GM19043 (cell line): ENCODE measurements around the gene BCAR1.
"Not testable (repeated sequence)": the region's sequence is repeated elsewhere in the genome, so short reads cannot be mapped to it uniquely, and the experiment has no call there.

Source experiments
- ATAC-seq: cut with Tn5 transposase; IDR thresholded peaks from one replicate; pipeline ENCODE4 v1.9.1; 2021; ENCODE audit warnings: low read depth; ENCODE audit not compliant: unreplicated experiment

BCAR1 gene, protein sequence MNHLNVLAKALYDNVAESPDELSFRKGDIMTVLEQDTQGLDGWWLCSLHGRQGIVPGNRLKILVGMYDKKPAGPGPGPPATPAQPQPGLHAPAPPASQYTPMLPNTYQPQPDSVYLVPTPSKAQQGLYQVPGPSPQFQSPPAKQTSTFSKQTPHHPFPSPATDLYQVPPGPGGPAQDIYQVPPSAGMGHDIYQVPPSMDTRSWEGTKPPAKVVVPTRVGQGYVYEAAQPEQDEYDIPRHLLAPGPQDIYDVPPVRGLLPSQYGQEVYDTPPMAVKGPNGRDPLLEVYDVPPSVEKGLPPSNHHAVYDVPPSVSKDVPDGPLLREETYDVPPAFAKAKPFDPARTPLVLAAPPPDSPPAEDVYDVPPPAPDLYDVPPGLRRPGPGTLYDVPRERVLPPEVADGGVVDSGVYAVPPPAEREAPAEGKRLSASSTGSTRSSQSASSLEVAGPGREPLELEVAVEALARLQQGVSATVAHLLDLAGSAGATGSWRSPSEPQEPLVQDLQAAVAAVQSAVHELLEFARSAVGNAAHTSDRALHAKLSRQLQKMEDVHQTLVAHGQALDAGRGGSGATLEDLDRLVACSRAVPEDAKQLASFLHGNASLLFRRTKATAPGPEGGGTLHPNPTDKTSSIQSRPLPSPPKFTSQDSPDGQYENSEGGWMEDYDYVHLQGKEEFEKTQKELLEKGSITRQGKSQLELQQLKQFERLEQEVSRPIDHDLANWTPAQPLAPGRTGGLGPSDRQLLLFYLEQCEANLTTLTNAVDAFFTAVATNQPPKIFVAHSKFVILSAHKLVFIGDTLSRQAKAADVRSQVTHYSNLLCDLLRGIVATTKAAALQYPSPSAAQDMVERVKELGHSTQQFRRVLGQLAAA

DNA sequence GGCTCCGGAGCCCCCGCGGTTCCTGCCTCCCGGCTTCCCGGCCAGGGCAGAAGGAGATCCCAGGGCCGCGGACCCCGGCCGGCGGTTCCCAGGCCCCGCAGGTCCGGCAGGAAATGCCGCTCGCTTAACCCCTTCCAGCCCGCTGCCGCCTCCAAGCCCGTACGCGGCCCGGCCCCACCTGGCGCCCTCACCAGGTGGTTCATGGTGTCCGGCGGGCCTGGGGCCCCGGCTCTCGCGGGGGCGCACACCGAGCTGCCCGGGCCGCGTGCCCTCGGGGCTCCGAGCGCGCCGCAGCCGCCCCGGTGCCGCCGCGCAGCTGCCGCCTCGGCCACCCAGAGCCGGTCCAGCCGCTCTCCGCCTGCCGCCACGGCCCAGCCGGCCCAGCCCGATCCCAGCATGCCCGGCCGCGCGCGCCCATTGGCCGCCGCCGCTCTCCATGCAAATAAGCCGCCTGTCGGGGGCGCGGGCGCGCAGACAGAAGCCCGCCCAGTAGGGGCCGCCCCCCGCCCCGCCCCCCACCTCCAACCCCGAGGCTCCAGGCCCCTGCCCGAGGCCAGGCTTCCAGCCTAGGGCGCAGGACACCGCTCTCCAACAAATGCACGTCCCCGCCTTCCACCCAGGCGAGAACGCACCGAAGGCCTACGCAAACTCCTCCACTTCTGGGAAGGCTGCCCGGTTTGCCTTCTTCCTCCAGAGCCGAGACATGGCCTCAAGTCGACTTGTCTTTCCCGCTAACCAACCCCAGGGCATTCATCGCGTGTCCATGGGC is at the start of gene BCAR1:
Gene BCAR1 (minus strand): TSS at position 345 of the 769 bp plus-strand sequence. CDS start 142 bp downstream, at position 203.
- peak; percentile 68 for ATAC-seq

DNA sequence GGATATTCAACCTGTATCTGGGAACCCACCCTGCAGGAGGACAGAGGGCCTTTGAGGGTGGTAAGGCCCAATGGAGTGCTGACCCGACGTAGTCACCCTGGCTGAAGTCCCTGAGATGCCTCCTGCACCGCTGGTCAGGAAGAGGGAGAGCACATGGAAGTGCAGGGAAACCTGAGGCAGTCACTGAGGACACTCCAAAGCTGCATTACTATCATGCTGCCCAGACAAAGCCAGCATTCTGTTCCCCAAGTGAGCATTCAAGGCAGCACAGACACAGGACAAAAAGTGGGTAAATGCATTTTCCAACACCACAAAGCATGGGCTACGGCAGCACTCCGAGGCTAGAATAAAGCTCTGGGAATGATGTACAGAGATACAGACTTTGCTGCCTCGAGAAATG is 46.8 kb upstream of the BCAR1 start:
- no peak for ATAC-seq

DNA sequence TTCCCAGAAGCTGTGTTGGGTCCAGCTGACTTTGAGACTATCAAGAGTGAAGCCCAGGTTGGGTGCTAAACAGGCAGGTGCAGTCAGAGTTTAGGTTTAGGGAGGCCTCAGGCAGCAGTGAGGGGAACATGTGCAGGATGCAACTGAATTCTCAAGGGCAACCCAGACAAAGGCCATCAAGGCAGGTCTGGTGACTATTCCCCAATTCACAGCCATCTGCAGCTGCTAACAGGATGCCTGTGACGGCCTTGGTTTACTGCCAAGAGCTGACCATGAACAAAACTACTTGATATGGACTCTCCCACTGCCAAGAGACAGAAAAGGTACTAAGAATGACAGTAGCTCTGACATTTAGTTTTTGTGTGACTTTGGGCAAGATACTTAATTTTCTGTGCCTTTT is 45.2 kb upstream of the BCAR1 start:
- ATAC-seq = no peak

DNA sequence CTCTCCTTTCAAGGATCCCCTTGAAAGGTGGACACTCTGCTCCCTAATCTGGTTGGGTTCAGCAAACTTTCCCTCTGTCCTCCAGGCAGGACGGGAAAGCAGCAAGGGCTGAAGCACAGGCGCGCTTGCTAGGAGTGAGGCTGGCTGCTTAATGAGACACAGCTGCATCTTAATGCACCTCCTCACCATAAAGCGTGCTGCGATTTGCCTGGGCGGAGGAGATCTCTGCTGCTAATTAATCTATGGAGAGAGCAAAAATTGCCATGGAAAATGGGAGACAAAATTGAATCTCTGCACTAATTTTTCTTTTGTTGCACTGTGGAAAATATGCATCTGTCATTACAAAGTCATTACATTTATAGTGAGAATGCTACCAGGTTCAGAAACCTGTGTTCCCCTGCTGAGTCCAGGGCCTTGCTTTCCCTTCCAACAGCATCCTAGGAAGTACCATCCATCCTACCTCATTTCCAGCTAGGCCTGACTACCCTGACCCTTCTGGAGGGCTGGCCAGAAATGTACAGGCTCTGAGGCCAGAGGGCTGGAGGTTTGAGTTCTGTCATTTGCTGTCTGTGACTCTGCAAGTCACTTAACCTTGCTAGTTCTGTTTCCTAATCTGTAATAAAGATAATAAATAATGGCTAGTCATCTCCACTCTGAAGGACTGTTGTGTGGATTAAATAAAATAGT is 43.5 kb upstream of the BCAR1 start:
- ATAC-seq = no peak

DNA sequence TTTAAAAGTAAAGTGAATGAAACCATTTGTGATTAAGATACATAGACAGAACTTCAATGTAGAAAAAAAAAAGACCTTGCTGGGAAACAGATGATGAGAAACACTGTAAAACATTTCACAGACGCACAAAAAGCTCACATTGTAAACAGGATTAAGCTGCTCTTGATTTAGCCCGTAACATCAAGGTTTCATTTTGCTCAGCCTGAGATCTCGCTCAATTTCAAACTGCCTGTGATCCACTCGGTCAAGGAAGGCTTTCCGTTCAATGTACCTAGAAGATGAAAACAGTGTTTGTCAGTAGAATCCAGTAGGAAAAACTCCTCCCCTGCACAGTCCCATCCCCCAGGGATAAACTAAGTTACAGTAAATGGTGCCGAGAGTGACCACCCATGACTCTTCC is 42.3 kb upstream of the BCAR1 start:
- no peak for ATAC-seq

DNA sequence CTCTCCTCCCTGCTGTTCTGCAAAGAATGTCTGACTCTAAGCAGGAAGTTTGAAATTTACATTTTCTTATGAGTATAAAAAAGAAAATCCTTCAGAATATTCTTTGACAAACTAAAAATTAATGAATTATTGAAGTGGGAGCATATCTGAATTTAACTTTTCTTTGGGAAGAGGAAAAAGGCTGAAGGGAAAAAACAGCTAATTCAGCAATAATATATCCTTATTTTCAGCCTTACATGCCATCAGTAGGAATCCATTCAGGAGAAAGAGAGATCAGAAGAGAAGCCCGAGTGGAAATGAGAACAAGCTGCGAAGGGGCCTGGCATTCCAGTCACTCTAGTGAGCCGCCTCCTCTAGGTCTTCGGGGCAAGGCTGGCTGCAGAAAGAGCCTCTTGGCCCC is 41.7 kb upstream of the BCAR1 start:
- no peak for ATAC-seq

DNA sequence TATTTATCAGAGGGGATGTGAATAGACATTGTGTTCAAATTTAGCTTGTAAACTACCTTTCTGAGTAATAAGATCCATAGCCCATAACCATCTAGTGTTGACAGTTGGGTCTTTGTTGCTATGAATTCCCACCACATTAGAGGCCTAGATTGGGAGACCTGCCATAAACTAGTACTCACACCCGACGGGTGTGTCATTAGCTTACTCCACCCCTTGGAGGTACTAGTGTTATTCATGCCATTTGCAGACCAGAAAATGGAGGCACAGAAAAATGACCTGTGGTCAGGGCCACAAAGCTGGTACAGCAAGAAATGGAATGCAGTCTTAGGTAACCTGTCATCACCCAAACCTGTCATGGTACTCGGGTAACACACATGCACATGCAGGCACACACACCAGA is 41.3 kb upstream of the BCAR1 start:
- ATAC-seq = no peak

DNA sequence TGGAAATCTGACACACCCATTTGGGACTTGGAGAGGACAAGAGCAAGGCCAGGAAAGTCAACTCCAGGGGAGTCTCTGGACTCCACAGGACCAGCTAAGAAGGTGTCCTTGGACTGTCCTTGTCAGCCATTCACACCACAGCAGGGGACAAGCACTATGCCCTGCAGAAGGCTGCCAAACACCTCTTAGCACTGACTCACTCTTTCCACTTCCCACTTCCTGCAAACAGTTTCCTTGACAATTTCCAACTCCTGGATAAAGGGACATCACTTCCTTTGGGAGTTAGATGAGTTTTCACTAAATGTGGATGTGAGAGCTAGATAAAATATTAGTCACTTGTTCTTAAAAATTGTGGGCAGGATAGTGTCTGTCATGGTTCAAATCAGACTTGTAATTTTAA is 37.8 kb upstream of the BCAR1 start:
- no peak for ATAC-seq

DNA sequence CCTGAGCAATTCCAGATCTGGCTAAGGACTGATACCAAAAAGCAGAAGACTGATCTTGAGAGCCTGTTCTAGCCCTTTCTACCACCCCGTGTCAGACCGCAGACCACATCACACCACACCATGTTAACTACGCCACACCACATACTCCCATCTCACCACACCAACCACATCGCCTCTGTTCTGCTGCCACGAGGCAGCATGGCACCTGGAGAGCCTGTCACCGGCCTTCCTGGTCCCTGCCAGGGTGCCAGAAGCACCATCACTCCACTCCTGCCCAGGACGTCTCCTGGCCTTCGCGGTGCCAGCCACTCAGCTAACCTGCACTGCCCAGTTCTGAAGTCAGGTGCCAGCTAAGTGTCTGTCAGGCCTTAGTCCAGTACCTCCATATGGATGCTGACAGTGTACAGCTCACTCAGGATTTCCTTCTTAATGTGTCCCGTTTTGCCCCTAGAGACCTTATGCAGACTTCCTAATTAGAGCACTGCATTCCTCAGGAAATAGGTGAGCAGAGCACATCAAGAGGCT is 37.2 kb upstream of the BCAR1 start:
- no peak for ATAC-seq

DNA sequence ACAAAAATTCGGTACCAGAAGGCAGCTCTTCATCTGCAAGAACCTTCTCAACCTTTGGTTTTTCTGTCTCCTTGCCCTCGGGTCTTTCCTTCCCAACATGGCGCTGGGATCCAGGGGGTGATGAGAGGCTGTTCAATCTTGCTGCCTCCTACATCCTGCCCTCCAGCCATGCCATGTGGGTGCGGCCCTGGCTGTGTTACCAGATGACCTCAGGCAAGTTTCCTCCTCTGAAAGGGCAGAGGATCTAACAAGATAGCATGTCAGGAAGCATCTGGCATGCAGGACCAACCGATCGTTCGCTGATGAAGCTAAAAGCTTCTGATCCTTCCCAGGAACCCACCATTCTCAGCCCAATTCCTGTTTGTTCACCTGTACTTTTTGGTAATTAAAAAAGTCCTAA is 36.8 kb upstream of the BCAR1 start:
- no peak for ATAC-seq

DNA sequence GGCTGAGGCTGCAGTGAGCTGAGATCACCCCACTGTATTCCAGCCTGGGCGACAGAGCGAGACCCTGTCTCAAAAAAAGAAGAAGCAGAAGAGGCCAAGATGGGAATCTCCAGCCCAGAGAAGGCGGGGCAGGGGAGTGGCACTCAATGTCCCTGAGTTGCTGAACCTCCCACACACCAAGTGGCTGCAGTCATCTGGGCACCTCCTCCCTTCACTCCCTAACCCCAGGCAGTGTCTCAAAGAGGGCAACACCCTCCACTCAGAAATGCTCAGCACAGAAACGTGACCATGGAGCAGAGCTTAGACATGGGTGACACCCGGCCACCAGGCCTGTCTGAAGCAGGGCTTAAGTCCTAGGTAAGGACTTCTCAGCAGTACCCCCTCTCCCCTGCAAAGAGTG is 36.3 kb upstream of the BCAR1 start:
- no peak for ATAC-seq

DNA sequence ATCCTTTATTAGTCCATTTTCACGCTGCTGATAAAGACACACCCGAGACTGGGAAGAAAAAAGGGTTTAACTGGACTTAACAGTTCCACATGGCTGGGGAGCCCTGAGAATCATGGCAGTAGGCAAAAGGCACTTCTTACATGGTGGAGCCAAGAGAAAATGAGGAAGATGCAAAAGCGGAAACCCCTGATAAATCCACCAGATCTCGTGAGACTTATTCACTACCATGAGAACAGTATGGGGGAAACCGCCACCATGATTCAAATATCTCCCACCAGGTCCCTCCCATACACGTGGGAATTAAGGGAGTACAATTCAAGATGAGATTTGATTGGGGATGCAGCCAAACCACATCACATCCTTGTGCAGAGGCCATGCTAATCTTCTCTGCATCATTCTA is 35.0 kb upstream of the BCAR1 start:
- no peak for ATAC-seq

DNA sequence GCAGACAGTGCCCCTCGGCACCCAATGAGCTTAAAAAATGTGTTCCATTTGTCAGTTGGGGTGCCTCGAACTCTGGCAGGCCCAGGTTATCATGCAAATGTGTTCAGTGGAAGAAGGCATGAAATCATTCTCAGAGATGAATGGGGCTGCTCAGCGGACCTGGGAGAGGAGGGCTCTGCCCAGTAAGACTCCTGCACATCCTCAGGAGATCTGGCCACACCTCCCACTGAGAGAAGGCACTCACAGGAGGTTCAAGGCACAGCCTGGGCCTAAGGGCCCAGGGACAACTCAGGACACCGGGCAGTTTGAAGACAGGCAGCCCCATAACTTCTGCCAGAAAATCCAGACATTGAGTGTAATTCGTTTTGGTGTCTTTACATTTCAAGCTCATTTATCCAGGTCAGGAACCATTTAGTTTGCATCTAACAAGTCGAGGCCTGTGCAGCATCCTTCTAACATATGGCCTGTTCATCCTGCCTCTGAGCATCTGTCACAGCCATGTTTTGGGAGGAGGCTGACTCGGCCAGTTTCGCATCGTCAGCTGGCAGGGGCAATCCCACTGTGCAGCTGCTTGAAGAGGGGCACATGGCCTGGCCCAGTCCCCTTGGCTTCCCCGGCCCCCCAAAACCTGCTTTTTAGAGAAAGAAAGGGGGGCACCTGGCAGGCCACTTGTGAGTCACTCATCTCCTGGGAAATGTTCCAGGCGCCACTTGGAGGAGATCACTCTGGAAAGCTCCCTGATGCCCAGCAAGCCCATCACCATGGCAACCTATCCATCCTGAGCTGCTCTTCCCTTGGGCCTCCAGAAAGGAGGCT is 31.2 kb upstream of the BCAR1 start:
- no peak for ATAC-seq

DNA sequence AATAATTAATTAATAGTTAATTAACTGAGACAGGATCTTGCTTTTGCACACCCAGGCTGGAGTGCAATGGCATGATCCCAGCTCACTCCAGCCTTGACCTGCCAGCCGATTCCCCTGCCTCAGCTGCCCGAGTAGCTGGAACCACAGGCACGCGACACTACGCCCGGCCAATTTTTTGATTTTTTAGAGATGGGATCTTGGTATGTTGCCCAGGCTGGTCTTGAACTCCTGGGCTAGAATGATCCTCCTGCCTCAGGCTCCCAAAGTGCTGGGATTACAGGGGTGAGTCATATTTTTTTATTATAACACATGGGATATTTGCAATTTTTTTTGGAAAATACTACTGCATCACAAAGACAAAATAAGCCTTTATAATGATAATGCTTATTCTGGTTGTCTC is 30.4 kb upstream of the BCAR1 start:
- no peak for ATAC-seq

DNA sequence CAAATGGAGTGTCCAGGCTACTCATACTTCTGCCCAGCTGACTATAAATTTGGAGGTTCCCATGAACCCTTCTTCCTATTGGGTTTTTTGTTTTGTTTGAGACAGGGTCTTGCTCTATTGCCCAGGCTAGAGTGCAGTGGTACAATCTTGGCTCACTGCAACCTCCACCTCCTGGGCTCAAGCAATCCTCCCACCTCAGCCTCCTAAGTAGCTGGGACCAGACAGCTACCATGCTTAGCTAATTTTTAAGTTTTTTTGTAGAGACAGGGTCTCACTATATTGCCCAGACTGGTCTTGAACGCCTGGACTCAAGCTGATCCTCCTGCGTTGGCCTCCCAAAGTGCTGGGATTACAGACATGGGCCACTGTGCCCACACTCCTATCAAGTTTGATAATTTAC is 29.6 kb upstream of the BCAR1 start:
- not testable (repeated sequence) for ATAC-seq

DNA sequence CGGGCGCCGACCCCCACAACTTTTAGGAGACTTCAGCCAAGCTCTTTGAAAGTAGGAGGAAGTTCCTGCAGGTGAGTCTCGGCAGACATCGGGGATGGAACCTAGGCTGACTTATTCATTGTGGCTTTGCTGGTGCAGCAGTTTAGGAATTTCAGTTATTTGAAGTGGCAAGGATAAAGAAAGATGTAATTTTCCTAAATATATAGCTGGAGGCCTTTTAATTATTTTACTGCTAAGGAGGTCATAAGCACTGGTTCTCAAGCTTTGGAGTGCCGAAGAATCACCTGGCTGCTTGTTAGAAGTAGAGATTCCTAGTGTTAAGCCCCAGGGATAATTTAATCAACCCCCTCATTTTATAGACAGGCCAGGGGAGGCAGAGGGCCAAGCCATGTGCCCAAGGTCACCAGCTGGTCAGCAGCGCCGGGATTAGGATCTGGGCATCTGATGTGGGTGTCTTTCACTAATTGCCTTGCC is 28.9 kb upstream of the BCAR1 start:
- no peak for ATAC-seq

DNA sequence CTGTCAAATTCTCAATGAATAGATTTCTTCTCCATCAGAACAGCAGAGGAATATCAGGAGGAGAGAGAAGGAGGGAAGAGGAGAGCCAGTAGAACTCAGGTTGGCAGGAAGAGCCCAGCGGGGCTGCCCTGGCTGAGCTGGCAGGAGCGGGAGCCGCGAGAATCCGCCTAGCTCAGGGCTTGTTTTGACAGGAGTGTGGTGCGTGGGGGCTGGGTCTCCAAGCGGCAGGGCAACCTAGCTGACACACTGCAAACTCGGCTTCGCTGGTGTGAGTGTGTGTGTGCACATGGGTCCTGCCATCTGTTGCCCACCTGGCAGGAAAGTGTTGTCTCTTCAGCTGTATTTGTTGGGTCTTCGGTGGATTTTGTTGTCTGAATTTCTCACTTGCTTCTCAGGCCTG is 27.9 kb upstream of the BCAR1 start:
- no peak for ATAC-seq

DNA sequence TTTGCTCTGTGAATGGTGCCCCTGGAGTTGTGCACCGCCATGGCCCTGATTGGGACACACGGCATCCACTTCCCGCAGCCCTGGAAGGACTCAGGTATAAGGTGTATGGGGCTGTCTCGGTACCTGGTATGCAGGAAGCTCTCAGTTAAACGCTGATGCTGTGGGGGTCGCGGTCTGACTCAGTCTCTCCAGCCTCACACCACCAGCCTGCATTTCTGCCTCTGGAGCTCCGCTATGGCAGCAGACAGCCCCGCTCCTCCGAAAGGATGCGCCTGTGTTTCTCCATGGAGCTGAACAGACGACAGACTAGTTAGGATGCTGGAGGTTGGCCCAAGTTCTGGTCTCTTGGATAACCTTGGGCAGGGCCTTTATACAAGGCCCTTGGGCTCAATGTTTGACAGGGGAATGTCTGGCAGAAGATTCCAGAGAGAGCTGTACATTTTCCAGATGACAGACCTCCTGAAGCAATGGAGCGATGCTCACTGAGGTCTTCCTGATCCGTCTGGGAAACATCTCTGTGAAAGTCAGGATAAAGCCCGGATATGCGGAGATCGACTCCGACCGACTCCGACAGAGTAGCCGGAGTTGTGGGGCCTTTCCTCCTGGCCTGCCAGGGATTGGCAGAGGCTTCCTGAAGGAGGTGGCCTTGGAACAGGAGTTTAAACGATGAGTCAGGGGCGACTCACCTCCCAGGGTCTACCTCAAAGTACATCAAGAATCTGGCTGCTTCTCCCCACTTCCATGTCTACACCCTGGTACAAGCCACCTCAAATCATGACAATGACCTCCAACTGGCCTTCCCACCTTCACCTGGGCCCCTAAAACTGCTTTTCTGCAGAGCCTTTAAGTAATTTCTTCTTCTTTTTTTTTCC is 21.9 kb upstream of the BCAR1 start:
- no peak for ATAC-seq
